ENCODE results near the gene VOPP1.

GRCh38 chr7:55486991-55487390, 85.3 kb downstream of the VOPP1 start:
- TF ChIP-seq CTCF (IDR thresholded peaks at IDR 0.05; ENCODE audit: low read depth, low read length, poor library complexity, severe bottlenecking) (no peak), EZH2phosphoT487 (IDR thresholded peaks at IDR 0.05; ENCODE audit: borderline replicate concordance, low read length) (no peak)

All from DOHH2 (cell line).